HuH-7.5 (cell line): ENCODE measurements around the gene MAN2B1.
A peak's percentile ranks its signal among the peaks of the same experiment; 100 is the strongest.
"Not testable (repeated sequence)": the region's sequence is repeated elsewhere in the genome, so short reads cannot be mapped to it uniquely, and the experiment has no call there.

Source experiments
- DNase-seq: peaks from one replicate; pipeline ENCODE4 v3.0.0; 2011; ENCODE audit warnings: low spot score

The MAN2B1 gene

GRCh38 chr19:12657966-12658365 lies 8.6 kb downstream of the MAN2B1 start:
- no peak for DNase-seq

GRCh38 chr19:12656899-12657571 lies 9.5 kb downstream of the MAN2B1 start:
- no peak for DNase-seq

GRCh38 chr19:12655546-12655945 lies 11.0 kb downstream of the MAN2B1 start:
- DNase-seq, result no peak

- DNase-seq, result no peak
Observed at GRCh38 chr19:12652219-12652618, 14.3 kb downstream of the MAN2B1 start.

GRCh38 chr19:12649941-12650340 lies 16.6 kb downstream of the MAN2B1 start:
- no peak for DNase-seq

GRCh38 chr19:12648088-12648487 lies 18.5 kb downstream of the MAN2B1 start:
- no peak for DNase-seq

GRCh38 chr19:12647490-12648071 lies 19.0 kb downstream of the MAN2B1 start:
- no peak for DNase-seq

- no peak for DNase-seq
Observed at GRCh38 chr19:12647047-12647446, 19.5 kb downstream of the MAN2B1 start.

GRCh38 chr19:12646551-12646950 lies 20.0 kb downstream of the MAN2B1 start:
- DNase-seq, result no peak

GRCh38 chr19:12643716-12644115 lies 22.8 kb downstream of the MAN2B1 start:
- not testable (repeated sequence) for DNase-seq

GRCh38 chr19:12642506-12642905 lies 24.0 kb downstream of the MAN2B1 start:
- no peak for DNase-seq

GRCh38 chr19:12641456-12641855 lies 25.1 kb downstream of the MAN2B1 start:
- DNase-seq, result no peak

- peak; percentile 92 for DNase-seq
Observed at GRCh38 chr19:12639901-12640613, 26.5 kb downstream of the MAN2B1 start.

GRCh38 chr19:12638611-12639182 lies 27.8 kb downstream of the MAN2B1 start:
- no peak for DNase-seq

GRCh38 chr19:12636631-12637030 lies 29.9 kb downstream of the MAN2B1 start:
- no peak for DNase-seq

- DNase-seq, result no peak
Observed at GRCh38 chr19:12629215-12629614, 37.3 kb downstream of the MAN2B1 start.

GRCh38 chr19:12628040-12629022 lies 38.2 kb downstream of the MAN2B1 start:
- DNase-seq, result no peak

- no peak for DNase-seq
Observed at GRCh38 chr19:12626958-12627357, 39.6 kb downstream of the MAN2B1 start.

GRCh38 chr19:12623361-12624031 lies 43.0 kb downstream of the MAN2B1 start:
- no peak for DNase-seq

GRCh38 chr19:12621253-12622024 lies 45.1 kb downstream of the MAN2B1 start:
- DNase-seq, result not testable (repeated sequence)
